BLaER1 treated with 17β-estradiol and CSF1 and Interleukin-3, amounts not matched to agents 10 nM and 100 nM (cell line): Measurements from ENCODE around the gene REC8.
A peak's percentile ranks its signal among the peaks of the same experiment; 100 is the strongest.

Experiments
- H3K27ac ChIP-seq, 11 experiments: shearing (Covaris generic); formaldehyde crosslinking; 2 replicates each; pipeline ENCODE4 v1.8.1; 2022
- H3K27me3 ChIP-seq, 11 experiments: shearing (Covaris generic); formaldehyde crosslinking; 2 replicates each; pipeline ENCODE4 v1.8.1; 2022
- H3K36me3 ChIP-seq, 11 experiments: shearing (Covaris generic); formaldehyde crosslinking; 2 replicates each; pipeline ENCODE4 v1.8.1; 2022
- H3K4me1 ChIP-seq, 10 experiments: shearing (Covaris generic); formaldehyde crosslinking; 2 replicates each; pipeline ENCODE4 v1.8.1; 2022
- H3K4me2 ChIP-seq, 11 experiments: shearing (Covaris generic); formaldehyde crosslinking; 2 replicates each; pipeline ENCODE4 v1.8.1; 2022
- H3K4me3 ChIP-seq, 10 experiments: shearing (Covaris generic); formaldehyde crosslinking; 2 replicates each; pipeline ENCODE4 v1.8.1; 2022
- H3K9ac ChIP-seq, 11 experiments: shearing (Covaris generic); formaldehyde crosslinking; 2 replicates each; pipeline ENCODE4 v1.8.1; 2022
- H3K9me3 ChIP-seq, 11 experiments: shearing (Covaris generic); formaldehyde crosslinking; replicated peaks in 1 of 11; 2 replicates each; pipeline ENCODE4 v1.8.1; 2022
- H4K20me1 ChIP-seq, 11 experiments: shearing (Covaris generic); formaldehyde crosslinking; 2 replicates each; pipeline ENCODE4 v1.8.1; 2022
- Cebpa-rat ChIP-seq, 11 experiments: shearing (Covaris generic); IDR thresholded peaks; 2 replicates each; pipeline ENCODE4 v1.8.1; 2022

Gene REC8

GRCh38 chr14:24130380-24130716 is 41.5 kb upstream of the REC8 start, which contains the start of gene FITM1:
FITM1 (plus strand) TSS chr14:24130659; CDS start chr14:24131564, 905 bp downstream.
- H3K4me2 ChIP-seq: peak within 1 kb of the TSS in 10 of 11 experiments; percentile 12 to 52 (median 28); a peak in 14 of 22 replicates
- H4K20me1 ChIP-seq: no peaks in the 10 kb centered on the region; a peak in 1 of 22 replicates
- peaks cover 11 to 43% (median 31%) of the 10 kb centered on the region in 10 experiments for H3K4me1 ChIP-seq
- H3K27ac ChIP-seq: 0 out of 22 replicates have a peak within 1 kb of the TSS, but pooled peaks of 1 of the 11 experiments have one; percentile 14
- H3K27me3 ChIP-seq: no peaks in the 10 kb centered on the region
- TF ChIP-seq Cebpa-rat (IDR thresholded peaks at IDR 0.05): no peak
- H3K4me3 ChIP-seq: no peak within 1 kb of the TSS
- no peaks in the 10 kb centered on the region; a peak in 1 of 22 replicates for H3K36me3 ChIP-seq
- no peaks in the 10 kb centered on the region for H3K9me3 ChIP-seq
- H3K9ac ChIP-seq: peak within 1 kb of the TSS in 3 of 11 experiments; percentile 4 to 21 (median 13); a peak in 1 of 22 replicates

- Histone ChIP-seq H3K27me3 (no peaks in the 10 kb centered on the region), H3K4me2 (peak overlapping the region in 10 of 11 experiments; percentile 12 to 52 (median 28); a peak in 14 of 22 replicates), H3K4me3 (no peak overlapping the region), H3K9me3 (no peaks in the 10 kb centered on the region), H3K36me3 (no peaks in the 10 kb centered on the region; a peak in 1 of 22 replicates), H3K27ac (0 out of 22 replicates have a peak overlapping the region, but pooled peaks of 1 of the 11 experiments have one; percentile 14), H3K4me1 (peaks cover 14 to 41% (median 30%) of the 10 kb centered on the region in 10 experiments), H3K9ac (peak overlapping the region in 3 of 11 experiments; percentile 4 to 21 (median 13); a peak in 1 of 22 replicates), H4K20me1 (no peaks in the 10 kb centered on the region; a peak in 1 of 22 replicates)
- no peak for TF ChIP-seq Cebpa-rat (IDR thresholded peaks at IDR 0.05)
Measured at GRCh38 chr14:24130717-24131548, 40.9 kb upstream of the REC8 start.

DNA sequence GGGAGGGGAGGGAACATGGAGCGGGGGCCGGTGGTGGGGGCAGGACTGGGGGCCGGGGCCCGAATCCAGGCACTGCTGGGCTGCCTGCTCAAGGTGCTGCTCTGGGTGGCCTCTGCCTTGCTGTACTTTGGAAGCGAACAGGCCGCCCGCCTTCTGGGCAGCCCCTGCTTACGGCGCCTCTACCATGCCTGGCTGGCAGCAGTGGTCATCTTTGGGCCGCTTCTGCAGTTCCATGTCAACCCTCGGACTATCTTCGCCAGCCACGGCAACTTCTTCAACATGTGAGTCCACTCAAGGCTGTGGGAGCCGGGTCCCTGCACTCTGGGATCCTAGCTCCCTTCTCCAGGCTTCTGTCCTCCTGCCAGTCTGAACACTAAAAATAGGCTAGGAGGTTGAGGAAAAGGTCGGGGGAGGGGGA is 40.3 kb upstream of the REC8 start:
- peaks cover 0 to 4% (median 1%) of the 10 kb centered on the region in 11 experiments; a peak in 6 of 22 replicates for H4K20me1 ChIP-seq
- H3K27me3 ChIP-seq: no peaks in the 10 kb centered on the region
- H3K9ac ChIP-seq: no peak overlapping the region
- H3K9me3 ChIP-seq: no peaks in the 10 kb centered on the region
- H3K4me2 ChIP-seq: no peak overlapping the region
- TF ChIP-seq Cebpa-rat (IDR thresholded peaks at IDR 0.05): no peak
- no peak overlapping the region for H3K4me3 ChIP-seq
- no peaks in the 10 kb centered on the region; a peak in 1 of 22 replicates for H3K36me3 ChIP-seq
- peaks cover 15 to 38% (median 27%) of the 10 kb centered on the region in 10 experiments for H3K4me1 ChIP-seq
- no peak overlapping the region for H3K27ac ChIP-seq

GRCh38 chr14:24132061-24132685 is 39.7 kb upstream of the REC8 start:
- peaks cover 21 to 38% (median 31%) of the 10 kb centered on the region in 10 experiments for H3K4me1 ChIP-seq
- no peak overlapping the region for H3K4me3 ChIP-seq
- no peak overlapping the region for H3K27ac ChIP-seq
- no peak for TF ChIP-seq Cebpa-rat (IDR thresholded peaks at IDR 0.05)
- H3K4me2 ChIP-seq: no peak overlapping the region
- H3K36me3 ChIP-seq: peaks cover 0 to 3% (median 2%) of the 10 kb centered on the region in 11 experiments; a peak in 17 of 22 replicates
- no peaks in the 10 kb centered on the region for H3K27me3 ChIP-seq
- peaks cover 0 to 11% (median 8%) of the 10 kb centered on the region in 11 experiments; a peak in 9 of 22 replicates for H4K20me1 ChIP-seq
- no peaks in the 10 kb centered on the region for H3K9me3 ChIP-seq
- H3K9ac ChIP-seq: no peak overlapping the region

- no peak for TF ChIP-seq Cebpa-rat (IDR thresholded peaks at IDR 0.05)
- Histone ChIP-seq H3K27me3 (no peaks in the 10 kb centered on the region), H3K36me3 (peaks cover 7 to 12% (median 10%) of the 10 kb centered on the region in 11 experiments), H3K9me3 (no peaks in the 10 kb centered on the region), H4K20me1 (peaks cover 0 to 19% (median 16%) of the 10 kb centered on the region in 11 experiments; a peak in 15 of 22 replicates), H3K27ac (no peak overlapping the region), H3K4me2 (no peak overlapping the region), H3K4me3 (no peak overlapping the region), H3K9ac (no peak overlapping the region), H3K4me1 (peaks cover 29 to 38% (median 32%) of the 10 kb centered on the region in 10 experiments)
Measured at GRCh38 chr14:24132976-24133375, 38.9 kb upstream of the REC8 start.

- Histone ChIP-seq H4K20me1 (peaks cover 0 to 25% (median 22%) of the 10 kb centered on the region in 11 experiments; a peak in 15 of 22 replicates), H3K4me2 (no peak overlapping the region), H3K27me3 (no peaks in the 10 kb centered on the region), H3K4me1 (peaks cover 35 to 43% (median 37%) of the 10 kb centered on the region in 10 experiments), H3K4me3 (no peak overlapping the region), H3K36me3 (peaks cover 15 to 19% (median 17%) of the 10 kb centered on the region in 11 experiments), H3K9me3 (no peaks in the 10 kb centered on the region), H3K9ac (no peak overlapping the region), H3K27ac (no peak overlapping the region)
- TF ChIP-seq Cebpa-rat (IDR thresholded peaks at IDR 0.05): no peak
Measured at GRCh38 chr14:24133735-24134134, 38.1 kb upstream of the REC8 start.

- Histone ChIP-seq H3K9me3 (no peaks in the 10 kb centered on the region), H3K9ac (peak overlapping the region; percentile 93 to 98 (median 96)), H3K27me3 (no peaks in the 10 kb centered on the region), H3K4me3 (peak overlapping the region; percentile 83 to 100 (median 96)), H3K36me3 (peaks cover 25 to 32% (median 27%) of the 10 kb centered on the region in 11 experiments), H3K4me1 (peaks cover 48 to 58% (median 51%) of the 10 kb centered on the region in 10 experiments), H3K4me2 (peak overlapping the region; percentile 81 to 99 (median 92)), H4K20me1 (peaks cover 0 to 43% (median 34%) of the 10 kb centered on the region in 11 experiments; a peak in 17 of 22 replicates), H3K27ac (peak overlapping the region in 8 of 11 experiments; percentile 22 to 96 (median 90); a peak in 9 of 22 replicates)
- TF ChIP-seq Cebpa-rat (IDR thresholded peaks at IDR 0.05): no peak
Measured at GRCh38 chr14:24135584-24135833, 36.4 kb upstream of the REC8 start.

GRCh38 chr14:24135834-24136683 is 35.8 kb upstream of the REC8 start, which contains the start of gene PSME1:
PSME1 (plus strand) TSS chr14:24136194; CDS start chr14:24136263, 69 bp downstream.
- Histone ChIP-seq H3K4me2 (peak within 1 kb of the TSS; percentile 85 to 99 (median 97)), H3K9me3 (no peaks in the 10 kb centered on the region), H3K4me3 (peak within 1 kb of the TSS; percentile 83 to 100 (median 96)), H4K20me1 (peaks cover 0 to 49% (median 34%) of the 10 kb centered on the region in 11 experiments; a peak in 17 of 22 replicates), H3K27me3 (no peaks in the 10 kb centered on the region), H3K9ac (peak within 1 kb of the TSS; percentile 93 to 98 (median 96)), H3K36me3 (peaks cover 25 to 32% (median 27%) of the 10 kb centered on the region in 11 experiments), H3K4me1 (peaks cover 43 to 52% (median 46%) of the 10 kb centered on the region in 10 experiments), H3K27ac (peak within 1 kb of the TSS; percentile 82 to 96 (median 92))
- TF ChIP-seq Cebpa-rat (IDR thresholded peaks at IDR 0.05): no peak
